GM21447 (cell line): Measurements from ENCODE around the gene LETM1.

ENCODE experiments used
- ATAC-seq: cut with Tn5 transposase; IDR thresholded peaks from one replicate; pipeline ENCODE4 v1.9.1; 2021; ENCODE audit not compliant: unreplicated experiment

LETM1 gene

DNA sequence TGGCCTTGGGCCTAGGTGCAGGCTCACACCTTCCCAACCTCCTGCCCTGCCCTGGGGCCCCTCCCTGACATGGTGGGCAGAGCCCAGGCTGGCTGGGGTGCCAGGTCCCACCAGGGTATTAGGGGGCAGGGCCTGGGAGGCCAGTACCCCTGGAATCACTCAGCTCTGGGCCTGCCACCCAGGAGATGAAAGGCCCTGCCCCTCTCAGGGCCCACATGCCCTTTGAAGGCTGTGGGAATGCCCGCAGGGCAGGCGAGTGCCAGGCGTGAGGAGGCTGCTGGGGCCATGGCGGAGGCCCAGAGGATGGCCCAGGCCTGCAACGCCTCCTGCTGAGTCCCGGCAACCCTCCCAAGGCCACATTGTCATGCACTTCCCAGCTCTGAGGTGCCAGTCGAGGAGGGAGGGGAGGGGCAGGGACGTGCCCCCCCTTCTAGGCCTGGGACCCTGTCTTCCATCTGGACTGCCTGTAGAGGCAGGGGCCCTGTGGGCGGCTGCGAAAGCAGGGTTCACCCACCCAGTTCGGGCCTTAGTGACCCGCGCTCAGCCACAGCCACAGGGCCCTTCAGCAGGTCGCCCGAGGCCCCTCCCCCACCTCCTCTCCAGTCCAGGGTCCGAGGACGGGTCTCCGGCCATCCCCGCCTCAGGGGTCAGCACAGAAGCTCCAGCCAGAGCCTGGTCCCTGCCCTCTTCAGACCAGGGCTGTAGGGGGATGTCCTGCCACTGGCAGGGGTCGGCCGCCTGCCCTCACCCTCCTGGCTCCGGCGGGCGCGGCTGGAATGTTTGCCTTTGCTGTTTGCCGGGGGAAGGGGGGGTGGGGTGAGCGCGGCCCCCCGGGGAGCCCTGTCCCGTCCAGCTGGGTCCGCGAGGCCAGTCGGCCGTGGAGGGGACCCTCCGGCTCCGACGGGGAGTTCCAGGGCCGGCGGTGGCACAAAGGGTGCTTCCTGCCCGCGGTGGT lies 89.6 kb downstream of the LETM1 start:
- ATAC-seq, result no peak

DNA sequence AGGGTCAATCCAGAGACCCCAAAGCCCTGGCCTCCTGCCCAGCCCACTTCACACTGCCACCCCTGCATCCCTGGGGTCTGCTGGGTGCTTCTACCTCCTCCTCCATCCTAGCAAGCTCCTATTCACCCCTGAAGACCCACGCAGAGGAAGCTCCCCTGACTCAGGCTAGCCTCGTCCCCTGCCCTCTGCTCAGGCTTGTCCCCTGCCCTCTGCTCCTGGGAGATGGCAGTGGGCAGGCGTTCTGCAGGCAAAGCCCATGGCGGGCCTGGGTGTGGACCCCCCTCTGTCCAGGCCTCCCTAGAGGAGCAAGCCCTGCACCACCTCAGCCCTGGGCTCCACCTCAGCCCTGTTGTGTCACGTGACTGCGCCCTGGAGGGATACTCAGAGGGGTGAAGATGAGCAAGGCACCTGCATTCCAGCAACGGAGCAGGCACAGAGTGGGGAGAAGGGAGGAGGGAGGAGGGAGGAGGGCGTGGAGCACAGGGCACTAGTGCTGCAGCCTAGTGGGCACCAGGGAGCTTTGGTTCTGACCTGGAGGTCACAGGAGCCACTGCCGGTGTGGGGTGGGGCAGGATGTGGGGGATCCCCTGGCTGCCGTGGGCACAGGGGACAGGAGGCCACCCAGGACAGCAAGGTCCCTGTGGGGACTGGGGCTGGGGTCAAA lies 90.4 kb downstream of the LETM1 start:
- no peak for ATAC-seq

DNA sequence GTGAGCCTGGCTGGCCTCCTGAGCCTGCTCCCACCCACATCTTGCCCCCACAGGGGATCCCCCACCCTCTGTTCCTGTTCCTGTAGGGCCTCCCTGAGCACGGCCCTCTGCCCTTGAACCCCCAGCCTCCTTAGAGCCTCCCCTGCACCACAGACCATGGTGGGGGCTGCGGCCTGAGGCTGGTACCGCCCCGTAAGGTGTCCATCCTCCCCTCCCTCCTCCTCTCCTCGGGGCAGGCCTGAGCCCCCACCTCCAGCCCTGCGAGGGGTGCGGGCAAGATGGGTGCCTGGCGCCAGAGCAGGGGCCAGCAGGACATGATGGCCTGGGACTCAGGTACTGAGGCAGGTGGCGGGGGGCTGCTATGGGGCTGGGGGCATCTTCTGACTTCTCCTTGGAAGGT lies 91.3 kb downstream of the LETM1 start:
- no peak for ATAC-seq

DNA sequence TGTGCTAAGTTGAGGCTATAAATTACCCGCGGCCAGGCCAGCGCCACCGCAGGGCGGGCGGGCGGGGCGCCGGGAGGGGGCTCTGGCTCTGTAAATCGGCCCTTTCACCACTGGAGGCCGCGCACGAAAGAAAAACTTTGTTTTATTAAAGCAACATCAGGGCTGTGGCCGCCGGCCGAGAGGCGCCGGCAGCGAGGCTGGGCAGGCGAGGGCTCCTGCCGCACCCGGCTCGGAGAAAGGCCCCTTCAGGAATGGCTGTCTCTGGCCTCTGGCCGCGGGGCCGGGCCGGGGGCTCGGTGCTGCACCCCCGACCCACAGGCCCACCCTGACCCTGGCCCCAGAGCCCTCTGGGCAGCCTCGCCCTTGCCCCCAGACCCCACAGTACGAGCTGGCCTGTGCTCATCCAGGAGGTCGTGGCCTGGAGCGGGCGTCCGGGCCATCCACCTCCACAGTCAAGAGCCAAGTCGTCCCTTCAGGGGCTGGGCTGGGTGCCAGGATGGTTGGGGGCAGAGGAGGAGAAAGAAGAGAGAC lies 92.3 kb downstream of the LETM1 start:
- no peak for ATAC-seq

DNA sequence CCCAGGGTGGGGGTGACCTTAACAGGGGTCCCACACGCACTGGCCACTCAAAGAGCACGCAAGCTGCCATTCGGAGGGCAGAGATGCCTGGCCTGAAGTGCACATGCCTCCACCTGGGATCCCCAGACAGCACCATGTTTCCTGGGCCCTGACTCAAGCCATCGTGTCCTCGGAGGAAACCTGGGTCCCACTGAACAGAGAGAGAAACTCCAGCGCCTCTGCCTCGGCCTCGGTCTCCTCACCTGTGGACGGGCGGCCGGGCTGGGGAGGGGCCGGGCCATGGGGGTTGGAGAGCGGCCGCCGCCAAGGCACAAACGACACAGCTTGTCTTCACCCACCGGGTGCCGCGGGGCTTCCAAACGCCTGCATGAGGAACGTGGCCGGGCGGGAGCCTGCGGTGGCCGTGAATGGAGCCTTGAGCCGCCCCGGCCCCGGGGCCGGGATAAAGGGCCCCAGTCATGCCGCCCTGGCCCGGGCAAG lies 92.8 kb downstream of the LETM1 start:
- ATAC-seq, result no peak

DNA sequence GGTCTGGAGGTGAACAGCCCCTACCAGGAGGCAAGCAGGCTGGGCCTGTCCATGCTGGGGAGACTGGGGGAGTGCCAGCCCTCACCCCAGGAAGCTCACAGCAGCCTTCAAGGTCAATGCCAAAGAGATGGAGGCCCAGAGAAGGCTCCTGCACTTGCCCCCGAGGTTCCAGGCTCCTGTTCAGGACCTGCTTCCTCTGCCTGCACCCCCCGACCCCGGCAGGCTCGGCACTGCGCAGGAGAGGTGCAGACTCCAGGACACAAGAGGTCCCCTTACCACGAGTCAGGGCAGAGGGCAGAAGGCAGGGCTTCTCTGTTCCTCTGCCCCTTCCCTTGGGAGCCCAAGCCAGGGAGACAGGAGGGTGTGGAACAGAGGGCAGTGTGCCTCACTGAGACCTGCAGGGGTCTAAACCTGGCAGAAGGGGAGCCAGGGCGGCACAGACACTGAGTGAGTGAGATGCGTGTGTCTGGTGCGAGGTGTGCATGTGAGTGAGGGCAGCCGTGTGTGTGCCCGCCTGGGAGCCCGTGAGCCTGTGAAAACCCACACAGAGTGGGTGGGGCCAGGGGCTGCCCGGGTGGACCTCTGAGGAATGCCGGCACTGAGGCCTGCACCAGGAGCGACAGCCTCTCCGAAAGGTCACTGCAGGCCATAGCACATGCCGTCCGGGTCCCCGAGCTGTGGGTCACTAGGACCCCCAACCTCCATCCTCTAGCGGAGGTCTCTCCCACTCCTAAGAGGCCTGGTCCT lies 93.5 kb downstream of the LETM1 start:
- no peak for ATAC-seq
